GM23338 (cell line): Measurements from ENCODE around the gene NCCRP1. TPM values are rescaled to one million over a fixed set of nuclear protein-coding genes. Genes with fewer than 3 reads are reported as not detected.

Source experiments
- ATAC-seq: fragments of 200-7000 bp; cut with Tn5 transposase; 3 replicates; pipeline ENCODE4 v1.9.1; 2020
- DNase-seq: peaks from one replicate; pipeline ENCODE4 v3.0.0-alpha.2; 2015; ENCODE audit warnings: low spot score
- H2AFZ ChIP-seq: fragments of 200-600 bp; sonication (generic); 2 replicates; pipeline ENCODE4 v1.8.0; 2016; ENCODE audit warnings: antibody characterized with exemption, mild to moderate bottlenecking, moderate library complexity
- H3F3A ChIP-seq: fragments of 200-600 bp; sonication (generic); replicated peaks from 2 replicates; pipeline ENCODE4 v1.8.0; 2017; ENCODE audit warnings: antibody characterized with exemption, mixed run types, low read depth
- H3K27ac ChIP-seq: fragments of 200-600 bp; sonication (generic); 2 replicates; pipeline ENCODE4 v1.6.1; 2016; ENCODE audit warnings: low read depth
- H3K27me3 ChIP-seq: fragments of 200-600 bp; sonication (generic); 2 replicates; pipeline ENCODE4 v1.8.0; 2016; ENCODE audit warnings: mild to moderate bottlenecking, mixed run types, moderate library complexity; ENCODE audit not compliant: insufficient read depth
- H3K36me3 ChIP-seq: fragments of 200-600 bp; sonication (generic); 2 replicates; pipeline ENCODE4 v1.8.0; 2016; ENCODE audit warnings: mild to moderate bottlenecking; ENCODE audit not compliant: insufficient read depth
- H3K4me1 ChIP-seq: fragments of 200-600 bp; sonication (generic); 2 replicates; pipeline ENCODE4 v1.8.0; 2016; ENCODE audit warnings: mild to moderate bottlenecking, moderate library complexity; ENCODE audit not compliant: insufficient read depth
- H3K4me2 ChIP-seq: fragments of 200-600 bp; sonication (generic); 2 replicates; pipeline ENCODE4 v1.7.1; 2017; ENCODE audit warnings: mixed run types
- H3K4me3 ChIP-seq: fragments of 200-600 bp; sonication (generic); 2 replicates; pipeline ENCODE4 v1.6.1; 2016; ENCODE audit warnings: mixed run types
- H3K79me2 ChIP-seq: fragments of 200-600 bp; sonication (generic); replicated peaks from 2 replicates; pipeline ENCODE4 v1.8.0; 2017; ENCODE audit warnings: mild to moderate bottlenecking; ENCODE audit not compliant: insufficient read depth
- H3K9me2 ChIP-seq: fragments of 200-600 bp; sonication (generic); 2 replicates; pipeline ENCODE4 v1.8.0; 2017; ENCODE audit not compliant: insufficient read depth
- H4K20me1 ChIP-seq: fragments of 200-600 bp; sonication (generic); replicated peaks from 2 replicates; pipeline ENCODE4 v1.8.0; 2017; ENCODE audit warnings: mild to moderate bottlenecking; ENCODE audit not compliant: insufficient read depth
- H3K27ac Mint-ChIP-seq: 2 replicates; pipeline ENCODE4 v1.8.0; 2020; ENCODE audit warnings: inconsistent platforms, mild to moderate bottlenecking, moderate library complexity, mixed read lengths
- H3K27me3 Mint-ChIP-seq: 3 replicates; pipeline ENCODE4 v1.8.0; 2022; ENCODE audit warnings: low read depth, mild to moderate bottlenecking, moderate library complexity, mixed read lengths, inconsistent platforms; ENCODE audit not compliant: insufficient read depth, poor library complexity
- H3K36me3 Mint-ChIP-seq: 3 replicates; pipeline ENCODE4 v1.8.0; 2021; ENCODE audit warnings: low read depth, mild to moderate bottlenecking, inconsistent platforms, moderate library complexity, mixed read lengths
- H3K4me1 Mint-ChIP-seq: 3 replicates; pipeline ENCODE4 v1.8.0; 2020; ENCODE audit warnings: mild to moderate bottlenecking, inconsistent platforms, mixed read lengths
- H3K4me3 Mint-ChIP-seq: 3 replicates; pipeline ENCODE4 v1.8.0; 2021; ENCODE audit warnings: moderate library complexity, mild to moderate bottlenecking, inconsistent platforms, mixed read lengths
- H3K9me3 Mint-ChIP-seq: 3 replicates; pipeline ENCODE4 v1.8.0; 2020; ENCODE audit warnings: moderate library complexity, mild to moderate bottlenecking, inconsistent platforms, mixed read lengths
- CREB1 ChIP-seq: fragments of 250-450 bp; sonication (Bioruptor Pico); IDR thresholded peaks from 2 replicates; pipeline ENCODE4 v1.5.0; 2020; ENCODE audit warnings: low read depth, mild to moderate bottlenecking, moderate library complexity
- EZH2 ChIP-seq: fragments of 200-600 bp; sonication (generic); IDR thresholded peaks from one replicate; pipeline ENCODE4 v1.8.0; 2017; ENCODE audit warnings: antibody characterized with exemption, mild to moderate bottlenecking, low read depth; ENCODE audit not compliant: unreplicated experiment
- EZH2phosphoT487 ChIP-seq: fragments of 200-600 bp; sonication (generic); IDR thresholded peaks from one replicate; pipeline ENCODE4 v1.8.1; 2018; ENCODE audit warnings: antibody characterized with exemption; ENCODE audit not compliant: unreplicated experiment
- JUNB ChIP-seq: IDR thresholded peaks from one replicate; pipeline ENCODE4 v1.6.1; 2016; ENCODE audit warnings: antibody characterized with exemption; ENCODE audit not compliant: unreplicated experiment
- NANOG ChIP-seq: IDR thresholded peaks from 2 replicates; pipeline ENCODE4 v1.6.1; 2016; ENCODE audit warnings: antibody characterized with exemption, borderline replicate concordance
- POLR2AphosphoS5 ChIP-seq: IDR thresholded peaks from 2 replicates; pipeline ENCODE4 v1.6.1; 2016; ENCODE audit warnings: antibody characterized with exemption, low read depth
- STAT1 ChIP-seq: IDR thresholded peaks from one replicate; pipeline ENCODE4 v1.6.1; 2016; ENCODE audit warnings: antibody characterized with exemption; ENCODE audit not compliant: unreplicated experiment
- ZNF114 ChIP-seq: fragments of 250-450 bp; sonication (Bioruptor Pico); IDR thresholded peaks from 2 replicates; pipeline ENCODE4 v1.5.0; 2020; ENCODE audit warnings: mild to moderate bottlenecking, moderate library complexity
- ZNF331 ChIP-seq: fragments of 250-450 bp; sonication (Bioruptor Pico); IDR thresholded peaks from 2 replicates; pipeline ENCODE4 v1.5.0; 2020; ENCODE audit warnings: low read depth, mild to moderate bottlenecking, moderate library complexity
- ZNF462 ChIP-seq: fragments of 250-450 bp; sonication (Bioruptor Pico); IDR thresholded peaks from 2 replicates; pipeline ENCODE4 v1.5.0; 2020; ENCODE audit warnings: mild to moderate bottlenecking, moderate library complexity
- polyA plus RNA-seq: library from polyadenylated mRNA; unstranded; fragments of >200 nt; fragmentation: Nextera tagmentation; extraction: Ambion mirVana; gene quantifications from 2 replicates; pipeline ENCODE4 v1.2.1, GENCODE V29; 2016
- total RNA-seq: library from RNA; depleted of rRNA; stranded (reverse); fragments of >200 nt; shearing (Covaris generic); gene quantifications from 2 replicates; pipeline ENCODE4 v1.2.3, GENCODE V29; 2014
- TF ChIP-seq, protein P1 (sequence below): IDR thresholded peaks from one replicate; pipeline ENCODE4 v1.6.1; 2018; ENCODE audit warnings: antibody characterized with exemption; ENCODE audit not compliant: unreplicated experiment
- TF ChIP-seq, protein P2 (sequence below): IDR thresholded peaks from 2 replicates; pipeline ENCODE4 v1.6.1; 2016; ENCODE audit warnings: antibody characterized with exemption
- TF ChIP-seq, protein P3 (sequence below), 2 experiments: fragments of 200-600 bp in 1 of 2; sonication (generic) in 1 of 2; conservative IDR thresholded peaks; 2 replicates each; pipeline versions ENCODE4 v1.5.1 to v1.6.1; 2016 to 2017; ENCODE audit warnings: antibody characterized with exemption in 2 of 2, low read depth in 2 of 2, mild to moderate bottlenecking in 2 of 2, moderate library complexity in 1 of 2

NCCRP1 gene
- total and polyA plus RNA-seq, 2 experiments from 2014 or later = 3.6 to 6.2 TPM

DNA sequence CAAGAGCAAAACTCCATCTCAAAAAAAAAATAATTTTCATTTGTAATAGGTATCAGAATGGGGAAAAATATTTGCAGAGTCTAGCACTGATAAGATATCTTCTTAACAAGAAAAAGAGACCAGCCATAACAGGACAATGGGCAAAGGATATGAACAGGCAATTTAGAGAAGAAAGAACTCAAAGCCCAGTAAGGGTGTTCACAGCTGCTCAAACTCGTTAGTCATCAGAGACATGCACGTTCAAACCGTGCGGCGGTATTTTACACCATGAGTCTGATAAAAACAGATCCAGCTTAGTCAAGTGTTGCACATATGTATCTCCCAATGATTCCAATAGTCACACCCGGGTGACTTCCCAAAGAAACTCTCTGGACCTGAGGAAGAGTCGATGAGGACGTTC is 13.7 kb upstream of the NCCRP1 start:
- H3K27me3 Mint-ChIP-seq = peaks cover 8% of the 10 kb centered on the region
- no peaks in the 10 kb centered on the region for H3K79me2 ChIP-seq
- DNase-seq (no peak), ATAC-seq (no peak)
- H3K27me3 ChIP-seq = no peaks in the 10 kb centered on the region
- peaks cover 3% of the 10 kb centered on the region; the same call in 1 of the 3 replicates for H3K4me1 Mint-ChIP-seq
- 0 out of 2 replicates have a peak, but pooled peaks cover 2% of the 10 kb centered on the region for H4K20me1 ChIP-seq
- H3K9me2 ChIP-seq = no peaks in the 10 kb centered on the region
- H3K27ac Mint-ChIP-seq = no peak overlapping the region
- H3K4me3 Mint-ChIP-seq = no peak overlapping the region
- H3K36me3 ChIP-seq = no peaks in the 10 kb centered on the region
- no peak overlapping the region for H3K27ac ChIP-seq
- no peak overlapping the region for H3K4me3 ChIP-seq
- H3K4me1 ChIP-seq = peaks cover 5% of the 10 kb centered on the region; the same call in 1 of the 2 replicates
- no peak overlapping the region for H2AFZ ChIP-seq
- H3K36me3 Mint-ChIP-seq = no peaks in the 10 kb centered on the region
- TF ChIP-seq NANOG (no peak), EZH2 (no peak), ZNF114 (CRISPR knock-in tag) (no peak), CREB1 (CRISPR knock-in tag) (no peak), EZH2phosphoT487 (no peak), ZNF331 (CRISPR knock-in tag) (no peak), JUNB (no peak), ZNF462 (CRISPR knock-in tag) (no peak), STAT1 (no peak), POLR2AphosphoS5 (no peak)
- TF ChIP-seq, protein P1, sequence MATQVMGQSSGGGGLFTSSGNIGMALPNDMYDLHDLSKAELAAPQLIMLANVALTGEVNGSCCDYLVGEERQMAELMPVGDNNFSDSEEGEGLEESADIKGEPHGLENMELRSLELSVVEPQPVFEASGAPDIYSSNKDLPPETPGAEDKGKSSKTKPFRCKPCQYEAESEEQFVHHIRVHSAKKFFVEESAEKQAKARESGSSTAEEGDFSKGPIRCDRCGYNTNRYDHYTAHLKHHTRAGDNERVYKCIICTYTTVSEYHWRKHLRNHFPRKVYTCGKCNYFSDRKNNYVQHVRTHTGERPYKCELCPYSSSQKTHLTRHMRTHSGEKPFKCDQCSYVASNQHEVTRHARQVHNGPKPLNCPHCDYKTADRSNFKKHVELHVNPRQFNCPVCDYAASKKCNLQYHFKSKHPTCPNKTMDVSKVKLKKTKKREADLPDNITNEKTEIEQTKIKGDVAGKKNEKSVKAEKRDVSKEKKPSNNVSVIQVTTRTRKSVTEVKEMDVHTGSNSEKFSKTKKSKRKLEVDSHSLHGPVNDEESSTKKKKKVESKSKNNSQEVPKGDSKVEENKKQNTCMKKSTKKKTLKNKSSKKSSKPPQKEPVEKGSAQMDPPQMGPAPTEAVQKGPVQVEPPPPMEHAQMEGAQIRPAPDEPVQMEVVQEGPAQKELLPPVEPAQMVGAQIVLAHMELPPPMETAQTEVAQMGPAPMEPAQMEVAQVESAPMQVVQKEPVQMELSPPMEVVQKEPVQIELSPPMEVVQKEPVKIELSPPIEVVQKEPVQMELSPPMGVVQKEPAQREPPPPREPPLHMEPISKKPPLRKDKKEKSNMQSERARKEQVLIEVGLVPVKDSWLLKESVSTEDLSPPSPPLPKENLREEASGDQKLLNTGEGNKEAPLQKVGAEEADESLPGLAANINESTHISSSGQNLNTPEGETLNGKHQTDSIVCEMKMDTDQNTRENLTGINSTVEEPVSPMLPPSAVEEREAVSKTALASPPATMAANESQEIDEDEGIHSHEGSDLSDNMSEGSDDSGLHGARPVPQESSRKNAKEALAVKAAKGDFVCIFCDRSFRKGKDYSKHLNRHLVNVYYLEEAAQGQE = no peak
- TF ChIP-seq, protein P2, sequence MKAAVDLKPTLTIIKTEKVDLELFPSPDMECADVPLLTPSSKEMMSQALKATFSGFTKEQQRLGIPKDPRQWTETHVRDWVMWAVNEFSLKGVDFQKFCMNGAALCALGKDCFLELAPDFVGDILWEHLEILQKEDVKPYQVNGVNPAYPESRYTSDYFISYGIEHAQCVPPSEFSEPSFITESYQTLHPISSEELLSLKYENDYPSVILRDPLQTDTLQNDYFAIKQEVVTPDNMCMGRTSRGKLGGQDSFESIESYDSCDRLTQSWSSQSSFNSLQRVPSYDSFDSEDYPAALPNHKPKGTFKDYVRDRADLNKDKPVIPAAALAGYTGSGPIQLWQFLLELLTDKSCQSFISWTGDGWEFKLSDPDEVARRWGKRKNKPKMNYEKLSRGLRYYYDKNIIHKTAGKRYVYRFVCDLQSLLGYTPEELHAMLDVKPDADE = no peak
- TF ChIP-seq, protein P3, sequence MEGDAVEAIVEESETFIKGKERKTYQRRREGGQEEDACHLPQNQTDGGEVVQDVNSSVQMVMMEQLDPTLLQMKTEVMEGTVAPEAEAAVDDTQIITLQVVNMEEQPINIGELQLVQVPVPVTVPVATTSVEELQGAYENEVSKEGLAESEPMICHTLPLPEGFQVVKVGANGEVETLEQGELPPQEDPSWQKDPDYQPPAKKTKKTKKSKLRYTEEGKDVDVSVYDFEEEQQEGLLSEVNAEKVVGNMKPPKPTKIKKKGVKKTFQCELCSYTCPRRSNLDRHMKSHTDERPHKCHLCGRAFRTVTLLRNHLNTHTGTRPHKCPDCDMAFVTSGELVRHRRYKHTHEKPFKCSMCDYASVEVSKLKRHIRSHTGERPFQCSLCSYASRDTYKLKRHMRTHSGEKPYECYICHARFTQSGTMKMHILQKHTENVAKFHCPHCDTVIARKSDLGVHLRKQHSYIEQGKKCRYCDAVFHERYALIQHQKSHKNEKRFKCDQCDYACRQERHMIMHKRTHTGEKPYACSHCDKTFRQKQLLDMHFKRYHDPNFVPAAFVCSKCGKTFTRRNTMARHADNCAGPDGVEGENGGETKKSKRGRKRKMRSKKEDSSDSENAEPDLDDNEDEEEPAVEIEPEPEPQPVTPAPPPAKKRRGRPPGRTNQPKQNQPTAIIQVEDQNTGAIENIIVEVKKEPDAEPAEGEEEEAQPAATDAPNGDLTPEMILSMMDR (conservative IDR thresholded peaks at IDR 0.05; ENCODE audit: low read depth in 2 of 2) = no peak
- H3K4me2 ChIP-seq = no peak overlapping the region
- no peaks in the 10 kb centered on the region for H3K9me3 Mint-ChIP-seq
- H3F3A ChIP-seq = peaks cover 3% of the 10 kb centered on the region; the same call in 1 of the 2 replicates
